ENCODE measurements around the gene NFASC.

GRCh38 chr1:204959836-204960235 is 89.2 kb downstream of the NFASC start:
- no peak for TF ChIP-seq CTCF (IDR thresholded peaks at IDR 0.05)
- TF ChIP-seq POLR2A (IDR thresholded peaks at IDR 0.05) = no peak

All from adrenal gland (tissue), 5 donors.